ENCODE measurements around the gene MTNR1B.

MTNR1B gene

GRCh38 chr11:92977401-92977800, 8.0 kb downstream of the MTNR1B start:
- no peak for TF ChIP-seq CTCF (conservative IDR thresholded peaks at IDR 0.05)

GRCh38 chr11:92978271-92979111, 9.0 kb downstream of the MTNR1B start:
- no peak for TF ChIP-seq CTCF (conservative IDR thresholded peaks at IDR 0.05)
- H3K27ac ChIP-seq: peak overlapping the region; percentile 52

More at GRCh38 chr11:92977401-92977800, 8.0 kb downstream of the MTNR1B start:
- H3K27ac ChIP-seq: no peak overlapping the region

GRCh38 chr11:92979176-92979575, 9.7 kb downstream of the MTNR1B start:
- TF ChIP-seq CTCF (conservative IDR thresholded peaks at IDR 0.05): no peak
- peak overlapping the region; percentile 52 for H3K27ac ChIP-seq

GRCh38 chr11:92980312-92980711, 10.9 kb downstream of the MTNR1B start:
- TF ChIP-seq CTCF (conservative IDR thresholded peaks at IDR 0.05): no peak
- no peak overlapping the region for H3K27ac ChIP-seq

GRCh38 chr11:92981508-92982043, 12.1 kb downstream of the MTNR1B start:
- TF ChIP-seq CTCF (conservative IDR thresholded peaks at IDR 0.05): no peak
- H3K27ac ChIP-seq: no peak overlapping the region

DNA sequence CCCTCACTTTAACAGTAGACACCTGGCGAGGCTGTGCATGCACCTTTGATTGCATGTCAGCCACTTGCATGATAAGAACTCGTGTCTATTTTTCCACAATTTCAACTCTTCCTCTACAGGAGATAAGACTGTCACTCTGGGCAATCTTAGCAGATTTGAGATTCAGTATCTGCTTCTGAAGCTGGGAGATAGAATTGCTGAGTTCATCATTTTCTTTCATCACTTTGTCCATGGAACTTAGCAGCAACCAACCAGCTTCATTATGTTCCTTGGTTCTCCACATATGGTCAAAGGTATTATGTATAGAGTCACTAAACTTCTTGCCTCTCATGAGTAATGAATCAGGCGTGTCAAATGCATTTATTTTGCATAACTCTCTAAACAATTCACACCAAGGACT, 17.1 kb downstream of the MTNR1B start:
- no peak for TF ChIP-seq CTCF (conservative IDR thresholded peaks at IDR 0.05)
- H3K27ac ChIP-seq: no peak overlapping the region

DNA sequence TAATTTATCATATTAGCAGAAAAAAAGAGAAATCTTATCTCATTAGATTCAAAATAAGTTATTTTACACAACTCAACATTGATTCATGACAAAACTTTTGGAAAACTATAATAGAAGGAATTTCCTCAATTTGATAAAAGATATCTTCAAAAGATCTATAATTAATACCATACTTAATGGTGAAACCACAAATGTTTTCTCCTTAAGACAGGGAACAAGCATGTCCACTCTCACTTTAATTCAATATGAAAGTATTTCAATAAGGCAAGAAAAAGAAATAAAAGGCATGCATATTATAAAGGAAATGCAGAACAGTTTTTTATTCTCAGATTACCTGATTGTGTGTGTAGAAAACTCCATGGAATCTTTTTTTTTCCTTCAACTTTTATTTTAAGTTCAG, 23.6 kb downstream of the MTNR1B start:
- no peak for TF ChIP-seq CTCF (conservative IDR thresholded peaks at IDR 0.05)
- no peak overlapping the region for H3K27ac ChIP-seq
